ENCODE results near the gene CLCNKB. TPM values are rescaled to one million over a fixed set of nuclear protein-coding genes. Genes with fewer than 3 reads are reported as not detected.
"Not testable (repeated sequence)": the region's sequence is repeated elsewhere in the genome, so short reads cannot be mapped to it uniquely, and the experiment has no call there.

Gene CLCNKB
- total RNA-seq, 2 donors from 2014 or later = 0.12 TPM; not detected in 1

- DNase-seq = no peak
- no peak overlapping the region for H3K4me3 ChIP-seq
- H3K9ac ChIP-seq (ENCODE audit: low read depth in 2 of 2, low read length in 2 of 2) = peak overlapping the region in 1 of 2 donors; percentile 35
- H3K36me3 ChIP-seq = no peaks in the 10 kb centered on the region
- H3K9me3 ChIP-seq = no peaks in the 10 kb centered on the region
- no peaks in the 10 kb centered on the region for H3K27me3 ChIP-seq
- H3K27ac ChIP-seq = peak overlapping the region; percentile 46
- no peak for TF ChIP-seq CTCF (IDR thresholded peaks at IDR 0.05)
- intact Hi-C loops (cut with DNase I) = no loop called here
- no peaks in the 10 kb centered on the region for H3K4me1 ChIP-seq
Observed at GRCh38 chr1:16018749-16019643, 24.6 kb upstream of the CLCNKB start.

GRCh38 chr1:16019644-16020277, 23.8 kb upstream of the CLCNKB start:
- Histone ChIP-seq H3K9ac (ENCODE audit: low read depth in 2 of 2, low read length in 2 of 2) (no peak overlapping the region), H3K4me3 (no peak overlapping the region), H3K27me3 (no peaks in the 10 kb centered on the region), H3K4me1 (no peaks in the 10 kb centered on the region), H3K36me3 (no peaks in the 10 kb centered on the region), H3K27ac (peak overlapping the region; percentile 12), H3K9me3 (no peaks in the 10 kb centered on the region)
- no peak for DNase-seq
- no peak for TF ChIP-seq CTCF (IDR thresholded peaks at IDR 0.05)
- intact Hi-C loops (cut with DNase I) = no loop called here

- H3K27me3 ChIP-seq = no peaks in the 10 kb centered on the region
- H3K4me3 ChIP-seq = no peak overlapping the region
- H3K27ac ChIP-seq = no peak overlapping the region
- H3K9ac ChIP-seq (ENCODE audit: low read depth in 2 of 2, low read length in 2 of 2) = no peak overlapping the region
- H3K9me3 ChIP-seq = no peaks in the 10 kb centered on the region
- H3K4me1 ChIP-seq = no peaks in the 10 kb centered on the region
- intact Hi-C loops (cut with DNase I) = no loop called here
- no peak for DNase-seq
- H3K36me3 ChIP-seq = no peaks in the 10 kb centered on the region
- TF ChIP-seq CTCF (IDR thresholded peaks at IDR 0.05) = no peak
Observed at GRCh38 chr1:16020325-16020724, 23.3 kb upstream of the CLCNKB start.

- H3K27ac ChIP-seq; H3K9me3 ChIP-seq; intact Hi-C loops (cut with DNase I); DNase-seq; H3K4me3 ChIP-seq; H3K9ac ChIP-seq (ENCODE audit: low read depth in 2 of 2, low read length in 2 of 2); H3K36me3 ChIP-seq; H3K4me1 ChIP-seq; H3K27me3 ChIP-seq: not testable (repeated sequence)
Observed at GRCh38 chr1:16020878-16021277, 22.7 kb upstream of the CLCNKB start.

GRCh38 chr1:16021681-16022080, 21.9 kb upstream of the CLCNKB start, which contains the start of gene CLCNKA:
CLCNKA (plus strand) TSS chr1:16022036; CDS start chr1:16022620, 584 bp downstream.
- no peaks in the 10 kb centered on the region for H3K9me3 ChIP-seq
- H3K4me3 ChIP-seq = no peak within 1 kb of the TSS
- intact Hi-C loops (cut with DNase I) = no loop called here
- TF ChIP-seq CTCF (IDR thresholded peaks at IDR 0.05) = no peak
- DNase-seq = no peak
- no peak within 1 kb of the TSS for H3K27ac ChIP-seq
- H3K4me1 ChIP-seq = no peaks in the 10 kb centered on the region
- no peaks in the 10 kb centered on the region for H3K27me3 ChIP-seq
- H3K9ac ChIP-seq (ENCODE audit: low read depth in 2 of 2, low read length in 2 of 2) = no peak within 1 kb of the TSS
- H3K36me3 ChIP-seq = no peaks in the 10 kb centered on the region

- no peak for DNase-seq
- TF ChIP-seq CTCF (IDR thresholded peaks at IDR 0.05) = no peak
- Histone ChIP-seq H3K27me3 (no peaks in the 10 kb centered on the region), H3K4me1 (no peaks in the 10 kb centered on the region), H3K9ac (ENCODE audit: low read depth in 2 of 2, low read length in 2 of 2) (no peak overlapping the region), H3K36me3 (no peaks in the 10 kb centered on the region), H3K27ac (no peak overlapping the region), H3K4me3 (no peak overlapping the region), H3K9me3 (no peaks in the 10 kb centered on the region)
- intact Hi-C loops (cut with DNase I) = no loop called here
Observed at GRCh38 chr1:16022393-16022792, 21.2 kb upstream of the CLCNKB start.
